PC-3 (cell line): ENCODE data around the gene P2RY2. TPM values are rescaled to one million over a fixed set of nuclear protein-coding genes. Genes with fewer than 3 reads are reported as not detected.
A peak's percentile ranks its signal among the peaks of the same experiment; 100 is the strongest.
"Not testable (repeated sequence)": the region's sequence is repeated elsewhere in the genome, so short reads cannot be mapped to it uniquely, and the experiment has no call there.

Experiments used
- ATAC-seq: fragments of 200-7000 bp; cut with Tn5 transposase; 2 replicates; pipeline ENCODE4 v1.9.1; 2020; ENCODE audit warnings: mild to moderate bottlenecking, moderate library complexity
- BruUV-seq: library from RNA; stranded (reverse); fragments of 400-500 nt; replicated peaks from 2 replicates; lab custom pipeline; 2021; lab: Mats Ljungman, UMichigan
- CTCF ChIA-PET: fragments of 300-600 bp; sonication (Branson Sonifier 250); formaldehyde crosslinking; loops from one replicate; lab custom pipeline; 2022; ENCODE audit warnings: antibody characterized with exemption; lab: Charles Lee
- POLR2A ChIA-PET: fragments of 300-600 bp; sonication (Branson Sonifier 250); formaldehyde crosslinking; loops from one replicate; lab custom pipeline; 2022; ENCODE audit warnings: antibody characterized with exemption; ENCODE audit not compliant: unreplicated experiment; lab: Charles Lee
- DNase-seq: peaks from one replicate; pipeline ENCODE4 v3.0.0-alpha.2; 2015
- H2AFZ ChIP-seq: fragments of 300-600 bp; sonication (generic); 2 replicates; pipeline ENCODE4 v1.6.0; 2016; ENCODE audit warnings: antibody characterized with exemption, low read length
- H3F3A ChIP-seq: fragments of 300-600 bp; sonication (generic); one replicate; pipeline ENCODE4 v1.6.0; 2017; ENCODE audit warnings: antibody characterized with exemption, low read length, control low read depth, mild to moderate bottlenecking; ENCODE audit not compliant: unreplicated experiment
- H3K27ac ChIP-seq: fragments of 300-600 bp; sonication (generic); 2 replicates; pipeline ENCODE4 v1.5.1; 2016; ENCODE audit warnings: mild to moderate bottlenecking, low read length
- H3K27me3 ChIP-seq: fragments of 300-600 bp; sonication (generic); 2 replicates; pipeline ENCODE4 v1.6.1; 2016; ENCODE audit warnings: low read length, mixed read lengths
- H3K36me3 ChIP-seq: fragments of 300-600 bp; sonication (generic); 2 replicates; pipeline ENCODE4 v1.6.1; 2016; ENCODE audit warnings: low read depth, mixed run types, low read length, mixed read lengths
- H3K4me1 ChIP-seq: fragments of 300-600 bp; sonication (generic); 2 replicates; pipeline ENCODE4 v1.5.1; 2016; ENCODE audit warnings: low read length; ENCODE audit not compliant: insufficient read depth
- H3K4me2 ChIP-seq: fragments of 300-600 bp; sonication (generic); 2 replicates; pipeline ENCODE4 v1.6.0; 2016; ENCODE audit warnings: low read length
- H3K4me3 ChIP-seq: fragments of 300-600 bp; sonication (generic); 2 replicates; pipeline ENCODE4 v1.5.1; 2016; ENCODE audit warnings: mild to moderate bottlenecking, low read length, mixed read lengths
- H3K79me2 ChIP-seq: fragments of 300-600 bp; sonication (generic); 2 replicates; pipeline ENCODE4 v1.6.1; 2017; ENCODE audit warnings: low read length, mixed read lengths
- H3K9ac ChIP-seq: fragments of 300-600 bp; sonication (generic); 2 replicates; pipeline ENCODE4 v1.6.0; 2016; ENCODE audit warnings: mild to moderate bottlenecking, low read length
- H3K9me2 ChIP-seq: fragments of 300-600 bp; sonication (generic); replicated peaks from 2 replicates; pipeline ENCODE4 v1.6.1; 2016; ENCODE audit warnings: mixed run types, low read length, mixed read lengths
- H3K9me3 ChIP-seq: fragments of 300-600 bp; sonication (generic); 2 replicates; pipeline ENCODE4 v1.6.1; 2016; ENCODE audit warnings: low read length, mixed read lengths
- H4K20me1 ChIP-seq: fragments of 300-600 bp; sonication (generic); 2 replicates; pipeline ENCODE4 v1.6.1; 2016; ENCODE audit warnings: low read length, mixed read lengths
- CTCF ChIP-seq: fragments of 300-600 bp; sonication (generic); conservative IDR thresholded peaks from 2 replicates; pipeline ENCODE4 v1.5.1; 2017; ENCODE audit warnings: antibody characterized with exemption, low read depth, mild to moderate bottlenecking, low read length
- EZH2 ChIP-seq: fragments of 300-600 bp; sonication (generic); IDR thresholded peaks from one replicate; pipeline ENCODE4 v1.6.1; 2017; ENCODE audit warnings: antibody characterized with exemption, mild to moderate bottlenecking, low read length; ENCODE audit not compliant: unreplicated experiment
- EZH2phosphoT487 ChIP-seq: fragments of 300-600 bp; sonication (generic); IDR thresholded peaks from 2 replicates; pipeline ENCODE4 v1.6.1; 2018; ENCODE audit warnings: mild to moderate bottlenecking, antibody characterized with exemption, low read length, borderline replicate concordance
- intact Hi-C: fragments of 100-400 bp; cut with micrococcal nuclease; formaldehyde crosslinking; loops from 2 replicates; pipeline ENCODE4 v1.9.0; 2023
- total RNA-seq: library from RNA; depleted of rRNA; stranded (reverse); fragments of >200 nt; gene quantifications from 2 replicates; pipeline ENCODE4 v1.2.3, GENCODE V29; 2014

P2RY2 gene
- total RNA-seq, 1 experiment from 2014 or later, result 54.8 TPM

- peak; percentile 99 for DNase-seq
- H3K9ac ChIP-seq, result peak overlapping the region; percentile 89
- intact Hi-C loops, result loop anchor here (1.0 to 2.0 kb wide), 2 partner anchors 10 to 41 kb away; no protein-coding TSS in a partner anchor
- POLR2A ChIA-PET, result interaction anchor here (1.0 to 1.4 kb wide), 2 partner anchors 9 to 11 kb away, joined by 4 to 12 read pairs; no protein-coding TSS in a partner anchor
- no peaks in the 10 kb centered on the region for H3K36me3 ChIP-seq
- no peaks in the 10 kb centered on the region for H3K79me2 ChIP-seq
- no peaks in the 10 kb centered on the region for H3K27me3 ChIP-seq
- H3K27ac ChIP-seq, result peak overlapping the region; percentile 98
- CTCF ChIA-PET, result interaction anchor here (0.5 to 1.5 kb wide), 2 partner anchors 9 to 112 kb away, joined by 8 to 10 read pairs; no protein-coding TSS in a partner anchor
- H3F3A ChIP-seq, result peaks cover 21% of the 10 kb centered on the region
- H3K4me2 ChIP-seq, result peak overlapping the region; percentile 75
- peaks cover 73% of the 10 kb centered on the region for H3K4me1 ChIP-seq
- TSS peak; percentile 86 for BruUV-seq
- H2AFZ ChIP-seq, result no peak overlapping the region
- no peaks in the 10 kb centered on the region for H4K20me1 ChIP-seq
- peak; percentile 79 for ATAC-seq
- H3K9me2 ChIP-seq, result no peaks in the 10 kb centered on the region
- no peak for TF ChIP-seq EZH2
- peak; percentile 56 for TF ChIP-seq CTCF
- H3K9me3 ChIP-seq, result no peaks in the 10 kb centered on the region
- H3K4me3 ChIP-seq, result peak overlapping the region; percentile 46
Observed at GRCh38 chr11:73195191-73196007, 22.7 kb upstream of the P2RY2 start.

GRCh38 chr11:73196576-73196975 is 21.5 kb upstream of the P2RY2 start:
- ChIA-PET CTCF (no interaction called here), POLR2A (no interaction called here)
- no peaks in the 10 kb centered on the region for H4K20me1 ChIP-seq
- no peaks in the 10 kb centered on the region for H3K9me2 ChIP-seq
- no peak overlapping the region for H3K9ac ChIP-seq
- no peak overlapping the region for H3K4me2 ChIP-seq
- no peak for TF ChIP-seq EZH2phosphoT487
- TF ChIP-seq CTCF, result no peak
- TF ChIP-seq EZH2, result no peak
- peak overlapping the region; percentile 98 for H3K27ac ChIP-seq
- H3K4me1 ChIP-seq, result peaks cover 71% of the 10 kb centered on the region
- H3K9me3 ChIP-seq, result no peaks in the 10 kb centered on the region
- no peaks in the 10 kb centered on the region for H3K27me3 ChIP-seq
- peaks cover 21% of the 10 kb centered on the region for H3F3A ChIP-seq
- H3K4me3 ChIP-seq, result no peak overlapping the region
- no TSS peak for BruUV-seq
- intact Hi-C loops, result no loop called here
- no peaks in the 10 kb centered on the region for H3K79me2 ChIP-seq
- no peak for ATAC-seq
- no peaks in the 10 kb centered on the region for H3K36me3 ChIP-seq
- H2AFZ ChIP-seq, result no peak overlapping the region
- DNase-seq, result no peak

- H2AFZ ChIP-seq, result no peak overlapping the region
- no peaks in the 10 kb centered on the region for H3K79me2 ChIP-seq
- no peak overlapping the region for H3K27ac ChIP-seq
- H3K36me3 ChIP-seq, result no peaks in the 10 kb centered on the region
- no peaks in the 10 kb centered on the region for H3K9me2 ChIP-seq
- POLR2A ChIA-PET, result no interaction called here
- peaks cover 63% of the 10 kb centered on the region for H3K4me1 ChIP-seq
- TF ChIP-seq EZH2phosphoT487 (no peak), CTCF (no peak), EZH2 (no peak)
- intact Hi-C loops, result no loop called here
- H3K4me3 ChIP-seq, result no peak overlapping the region
- H3K27me3 ChIP-seq, result no peaks in the 10 kb centered on the region
- CTCF ChIA-PET, result no interaction called here
- no peak for ATAC-seq
- DNase-seq, result peak; percentile 53
- H4K20me1 ChIP-seq, result no peaks in the 10 kb centered on the region
- no peaks in the 10 kb centered on the region for H3K9me3 ChIP-seq
- no peak overlapping the region for H3K4me2 ChIP-seq
- H3K9ac ChIP-seq, result no peak overlapping the region
- peaks cover 21% of the 10 kb centered on the region for H3F3A ChIP-seq
- no TSS peak for BruUV-seq
Observed at GRCh38 chr11:73197348-73197747, 20.7 kb upstream of the P2RY2 start.

- DNase-seq, BruUV-seq, ATAC-seq, H3K27ac ChIP-seq, H3K4me2 ChIP-seq, H3K9ac ChIP-seq, H3K27me3 ChIP-seq, intact Hi-C loops, H3K79me2 ChIP-seq, H2AFZ ChIP-seq, H3K9me2 ChIP-seq, POLR2A ChIA-PET, H3K9me3 ChIP-seq, H3K36me3 ChIP-seq, H3K4me3 ChIP-seq, H4K20me1 ChIP-seq, CTCF ChIA-PET: not testable (repeated sequence)
- Histone ChIP-seq H3F3A (peaks cover 21% of the 10 kb centered on the region), H3K4me1 (peaks cover 59% of the 10 kb centered on the region)
Observed at GRCh38 chr11:73197787-73198186, 20.3 kb upstream of the P2RY2 start.
